ENCODE data around the gene GATA3.

Gene GATA3

GRCh38 chr10:8069108-8069507 is 14.6 kb downstream of the GATA3 start:
- no peak for DNase-seq

GRCh38 chr10:8069627-8070026 is 15.1 kb downstream of the GATA3 start:
- DNase-seq: no peak

GRCh38 chr10:8070440-8070839 is 16.0 kb downstream of the GATA3 start:
- DNase-seq: no peak

GRCh38 chr10:8071006-8071405 is 16.5 kb downstream of the GATA3 start:
- DNase-seq: no peak

- DNase-seq: no peak
Observed at GRCh38 chr10:8071666-8072065, 17.2 kb downstream of the GATA3 start.

- no peak for DNase-seq
Observed at GRCh38 chr10:8072211-8072610, 17.7 kb downstream of the GATA3 start.

- DNase-seq: no peak
Observed at GRCh38 chr10:8073691-8074416, 19.4 kb downstream of the GATA3 start.

GRCh38 chr10:8074881-8075280 is 20.4 kb downstream of the GATA3 start:
- DNase-seq: no peak

- no peak for DNase-seq
Observed at GRCh38 chr10:8075282-8076260, 21.1 kb downstream of the GATA3 start.

GRCh38 chr10:8076933-8077332 is 22.4 kb downstream of the GATA3 start:
- no peak for DNase-seq

GRCh38 chr10:8078027-8078426 is 23.5 kb downstream of the GATA3 start:
- no peak for DNase-seq

- DNase-seq: no peak
Observed at GRCh38 chr10:8079126-8079525, 24.6 kb downstream of the GATA3 start.

GRCh38 chr10:8084799-8085198 is 30.3 kb downstream of the GATA3 start:
- no peak for DNase-seq

GRCh38 chr10:8085251-8085650 is 30.8 kb downstream of the GATA3 start:
- no peak for DNase-seq

- DNase-seq: no peak
Observed at GRCh38 chr10:8086315-8086714, 31.8 kb downstream of the GATA3 start.

- DNase-seq: no peak
Observed at GRCh38 chr10:8088504-8088903, 34.0 kb downstream of the GATA3 start.

GRCh38 chr10:8092428-8092827 is 37.9 kb downstream of the GATA3 start:
- DNase-seq: no peak

GRCh38 chr10:8095959-8096358 is 41.5 kb downstream of the GATA3 start:
- DNase-seq: no peak

- no peak for DNase-seq
Observed at GRCh38 chr10:8096931-8097330, 42.4 kb downstream of the GATA3 start.

- no peak for DNase-seq
Observed at GRCh38 chr10:8100366-8100765, 45.9 kb downstream of the GATA3 start.

GRCh38 chr10:8102708-8103401 is 48.4 kb downstream of the GATA3 start:
- DNase-seq: no peak

- no peak for DNase-seq
Observed at GRCh38 chr10:8103543-8103942, 49.1 kb downstream of the GATA3 start.

GRCh38 chr10:8104005-8104404 is 49.5 kb downstream of the GATA3 start:
- no peak for DNase-seq

- no peak for DNase-seq
Observed at GRCh38 chr10:8104721-8105120, 50.2 kb downstream of the GATA3 start.

All from NCI-H1092 (cell line).